Stimulated activated CD4-positive, alpha-beta T cell treated with anti-CD3 and anti-CD28 coated beads, Interleukin-2, amount 100 ng/mL, for 24 hours (primary cell): ENCODE data around the gene USH1G.
"Not testable (repeated sequence)": the region's sequence is repeated elsewhere in the genome, so short reads cannot be mapped to it uniquely, and the experiment has no call there.

Experiments used
- DNase-seq, 2 donors: peaks; one replicate each; pipeline ENCODE4 v3.0.0-alpha.2; 2020

The USH1G gene

DNA sequence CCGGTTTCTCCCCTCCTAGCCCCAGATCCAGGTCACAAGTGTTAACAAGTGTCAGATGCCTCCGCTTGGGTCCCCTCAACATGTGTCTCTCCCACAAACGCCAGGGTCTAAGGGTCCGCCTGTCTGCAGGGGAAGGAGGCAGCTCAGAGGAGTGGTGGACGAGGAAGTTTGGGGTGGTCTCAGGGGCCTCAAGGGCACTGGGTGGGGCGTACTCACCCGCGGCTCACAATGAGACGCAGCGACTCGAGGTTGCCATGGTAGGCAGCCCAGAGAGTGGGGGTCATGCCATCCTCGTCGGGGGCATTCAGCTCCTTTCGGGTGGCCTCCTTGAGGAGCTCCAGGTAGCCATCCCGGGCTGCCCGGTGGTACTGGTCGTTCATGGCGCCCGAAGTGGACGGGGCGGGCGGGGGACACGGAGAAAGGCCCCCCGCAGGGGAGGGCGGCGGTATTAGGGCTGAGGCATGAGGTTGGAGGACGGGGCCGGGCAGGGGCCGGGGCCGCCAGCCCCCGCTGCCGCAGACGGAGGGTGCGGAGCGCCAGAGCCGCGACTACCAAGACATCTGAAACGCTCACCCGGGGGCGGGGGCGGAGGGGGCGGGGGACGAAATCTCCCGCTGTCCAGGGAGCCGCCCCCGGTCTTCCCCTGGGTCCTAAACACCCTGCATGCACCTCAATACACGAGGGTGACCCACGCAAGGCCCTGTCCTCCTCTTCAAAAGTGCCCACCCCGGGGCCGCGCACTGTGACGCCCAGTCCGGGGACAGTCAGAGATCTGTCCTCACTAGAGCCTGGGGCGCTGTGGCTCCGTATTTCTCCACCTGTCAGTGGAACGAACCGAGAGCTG, at the start of gene USH1G:
Gene USH1G (minus strand): TSS at position 562 of the 844 bp plus-strand sequence. CDS start 182 bp downstream, at position 380.
- DNase-seq = peak in 1 of 2 donors; percentile 19

DNA sequence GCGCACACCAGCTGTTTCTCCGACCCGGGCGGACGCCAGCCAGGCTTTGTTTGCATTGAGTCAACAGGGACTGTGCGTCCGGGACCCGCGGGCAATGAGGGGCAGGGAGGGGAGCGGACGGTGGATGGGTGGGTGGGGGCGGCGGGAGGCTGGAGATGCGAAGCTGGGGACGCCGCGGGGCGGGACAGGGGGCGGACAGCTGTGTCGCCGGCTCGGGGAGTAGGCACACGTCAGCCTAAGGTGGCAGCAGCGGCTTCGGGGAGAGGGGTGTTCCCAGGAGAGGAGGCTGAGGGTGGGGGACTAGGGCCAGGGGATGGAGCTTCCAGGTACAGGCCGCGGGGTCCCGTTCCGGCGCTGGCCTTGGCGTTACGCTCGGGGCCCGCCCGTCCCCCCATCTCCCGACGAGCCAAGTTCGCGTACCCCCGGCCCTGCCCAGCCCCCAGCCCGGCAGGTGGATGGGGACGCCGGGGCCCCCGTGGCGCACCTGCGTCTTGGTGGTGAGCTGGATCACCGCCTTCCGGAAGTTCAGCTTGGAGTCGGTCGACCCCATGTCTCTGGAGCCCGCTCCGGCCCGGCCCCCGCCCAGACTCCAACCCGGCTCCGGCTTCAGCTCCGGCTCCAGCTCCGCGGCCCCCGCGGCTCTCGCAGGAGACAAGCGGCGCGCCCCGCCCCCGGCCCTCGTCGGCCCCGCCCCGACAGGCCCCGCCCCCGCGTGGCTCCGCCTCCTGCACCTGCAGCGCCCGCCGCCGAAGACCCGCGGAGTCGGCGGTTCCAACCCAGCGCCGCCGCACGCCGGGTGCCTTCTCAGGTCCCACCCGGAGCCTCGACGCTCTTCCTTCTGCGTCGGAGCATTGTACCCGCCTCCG, 49.3 kb upstream of the USH1G start, which contains the start of gene HID1:
Gene HID1 (minus strand): TSS at position 653 of the 866 bp plus-strand sequence. CDS start 103 bp downstream, at position 550.
- DNase-seq = peak; percentile 82 to 84

DNA sequence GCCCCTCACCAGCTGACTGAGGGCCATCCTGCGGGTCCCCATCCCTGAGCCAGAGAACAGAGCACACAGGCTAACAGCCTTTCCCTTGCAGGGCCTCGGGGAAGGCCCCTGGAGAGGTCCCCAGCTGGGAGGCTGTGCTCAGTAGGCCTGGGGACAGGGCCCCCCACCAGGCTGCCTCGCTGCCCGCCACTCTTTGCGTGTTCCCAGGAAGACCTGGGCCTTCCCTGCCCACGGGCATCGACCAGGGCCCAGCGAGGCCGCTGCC, 48.7 kb upstream of the USH1G start:
- DNase-seq = no peak

DNA sequence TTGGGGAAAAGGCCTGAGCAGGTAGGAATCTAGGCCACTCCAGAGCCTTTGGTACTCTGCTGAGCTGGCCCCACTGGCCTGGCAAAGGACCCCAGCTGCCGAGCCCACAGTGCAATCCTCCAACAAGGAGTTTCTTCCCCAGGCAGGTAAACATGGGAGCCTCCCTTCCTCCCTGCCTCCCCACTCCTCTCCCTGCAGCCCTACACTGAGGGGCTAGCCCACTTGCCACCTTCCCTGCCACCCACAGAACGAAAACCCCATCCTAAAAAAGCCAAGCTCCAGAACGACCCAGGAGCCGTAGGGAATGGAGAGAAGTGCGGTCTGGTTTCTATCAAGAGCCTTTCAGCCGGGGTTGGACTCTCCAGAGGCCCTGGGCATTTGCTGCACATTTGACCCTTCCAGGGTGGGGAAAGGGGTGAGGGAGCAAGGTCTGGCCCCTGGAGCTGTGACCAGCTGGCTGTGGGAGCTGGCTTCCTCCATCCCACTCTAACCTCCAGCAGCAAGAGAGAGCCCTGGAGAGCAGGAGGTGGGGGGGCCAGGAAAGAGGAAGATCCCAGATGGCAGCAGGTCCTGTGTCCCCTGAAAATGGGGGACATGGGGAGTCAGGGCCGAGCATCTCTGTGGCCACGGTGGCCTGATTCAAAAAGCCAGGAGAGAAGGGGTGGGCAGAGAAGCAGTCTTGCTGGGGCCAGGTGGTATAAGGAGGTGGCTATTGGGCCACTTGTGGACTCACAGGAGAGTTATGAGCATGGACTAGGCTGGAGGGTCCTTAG, 48.2 kb upstream of the USH1G start:
- DNase-seq = no peak

DNA sequence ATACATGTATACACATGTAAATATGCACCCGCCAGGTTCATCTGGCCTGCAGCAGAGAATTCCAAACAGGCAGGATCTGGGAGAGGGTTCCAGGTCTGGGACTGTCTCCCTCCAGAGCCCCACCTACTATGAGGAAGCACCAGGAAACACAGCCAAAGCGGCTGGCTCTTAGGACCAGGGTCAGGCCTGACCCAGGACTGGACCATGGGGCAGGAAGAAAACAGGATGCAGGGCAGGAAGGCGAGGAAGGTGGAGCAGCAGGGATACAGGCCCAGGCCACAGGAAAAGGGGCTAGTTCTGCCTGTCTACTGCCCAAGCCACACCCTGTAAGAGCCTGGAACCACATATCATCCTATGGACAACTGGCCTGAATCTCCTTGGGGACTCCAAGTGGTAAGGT, 47.3 kb upstream of the USH1G start:
- DNase-seq = no peak

DNA sequence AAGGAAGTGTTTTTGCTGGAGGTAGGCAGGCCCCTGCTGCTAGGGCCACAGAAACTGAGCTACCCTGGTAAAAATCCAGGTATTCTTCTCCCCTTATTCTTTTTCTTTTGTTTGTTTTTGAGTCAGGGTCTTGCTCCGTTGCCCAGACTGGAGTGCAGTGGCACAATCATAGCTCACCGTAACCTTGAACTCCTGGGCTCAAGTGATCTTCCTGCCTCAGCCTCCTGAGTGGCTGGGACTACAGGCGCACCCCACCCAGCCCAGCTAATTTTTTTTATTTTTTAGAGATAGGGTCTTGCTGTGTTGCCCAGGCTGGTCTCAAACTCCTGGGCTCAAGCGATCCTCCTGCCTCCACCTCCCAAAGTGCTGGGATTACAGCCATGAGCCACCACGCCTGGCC, 46.4 kb upstream of the USH1G start:
- DNase-seq = not testable (repeated sequence)

DNA sequence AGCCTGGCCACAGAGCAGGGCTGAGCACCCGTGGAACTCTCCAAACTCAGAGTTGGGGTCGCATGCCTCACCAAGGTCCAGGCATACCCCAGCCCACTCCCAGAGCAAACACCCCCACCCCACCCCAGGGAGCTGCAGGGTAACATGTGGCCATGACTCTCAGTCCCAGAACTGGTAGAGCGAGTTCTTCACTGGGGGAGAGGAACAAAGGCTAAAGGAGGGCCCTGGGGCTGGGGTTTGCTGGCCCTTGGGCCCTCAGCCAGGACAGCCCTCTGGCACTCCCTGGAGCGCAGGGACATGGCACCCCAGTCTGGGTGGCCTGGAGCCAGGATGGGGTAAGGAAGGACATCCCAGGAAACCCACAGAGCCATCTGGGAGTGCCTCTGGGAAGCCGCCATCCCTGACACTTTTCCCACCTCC, 45.3 kb upstream of the USH1G start:
- no peak for DNase-seq

DNA sequence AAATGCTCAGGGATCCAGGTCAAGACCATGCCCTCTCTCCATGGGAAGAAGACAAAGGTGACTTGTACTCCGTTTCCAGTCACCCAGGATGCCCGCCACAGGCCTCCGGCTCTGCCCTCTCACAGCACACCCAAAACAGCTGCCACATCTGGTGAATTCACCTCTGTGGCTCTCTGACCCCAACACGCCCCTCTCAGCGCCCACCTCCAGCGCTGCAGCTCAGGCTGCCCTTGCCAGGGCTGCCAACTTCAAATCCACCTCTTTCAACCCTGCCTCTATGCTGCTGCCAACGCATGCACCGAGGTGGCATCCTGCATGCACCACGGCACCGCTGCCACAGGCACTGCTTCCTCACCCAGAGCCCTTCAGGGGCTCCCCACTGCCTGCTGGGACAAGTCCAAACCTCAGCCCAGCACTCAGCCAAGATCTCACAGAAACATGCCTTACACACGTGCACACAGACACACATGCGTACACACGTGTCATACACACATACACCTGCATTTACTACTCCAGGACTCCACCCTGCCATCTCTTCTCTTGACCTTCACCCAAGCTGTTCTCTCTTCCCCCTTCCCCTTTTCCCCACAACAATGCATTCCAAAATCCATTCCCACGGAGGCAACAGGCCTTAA, 42.0 kb upstream of the USH1G start:
- no peak for DNase-seq

DNA sequence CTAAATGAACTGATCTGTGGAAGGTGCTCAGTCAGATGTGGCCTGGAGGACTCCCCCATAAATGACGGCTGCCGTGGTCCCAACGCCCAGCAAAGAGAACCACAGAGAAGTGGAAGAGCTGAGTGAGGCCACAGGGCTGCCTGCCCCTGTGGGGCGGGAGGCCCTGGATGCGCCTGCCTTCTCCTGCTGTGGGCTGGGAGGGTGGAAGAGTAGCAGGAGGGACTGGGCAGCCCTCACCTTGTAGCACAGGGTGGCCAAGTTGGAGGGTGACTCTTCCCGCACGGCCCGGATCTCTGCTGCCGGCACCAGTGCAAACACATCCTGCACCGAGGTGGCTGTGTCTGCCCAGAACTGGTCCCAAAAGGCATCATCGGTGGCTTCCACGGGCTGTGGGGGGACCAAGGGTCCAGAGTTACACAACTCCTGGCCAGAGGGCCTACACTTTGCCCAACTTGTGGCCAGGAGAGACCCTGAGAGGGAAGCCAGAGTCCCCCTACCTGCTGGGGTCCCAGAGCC, 41.2 kb upstream of the USH1G start:
- DNase-seq = no peak

DNA sequence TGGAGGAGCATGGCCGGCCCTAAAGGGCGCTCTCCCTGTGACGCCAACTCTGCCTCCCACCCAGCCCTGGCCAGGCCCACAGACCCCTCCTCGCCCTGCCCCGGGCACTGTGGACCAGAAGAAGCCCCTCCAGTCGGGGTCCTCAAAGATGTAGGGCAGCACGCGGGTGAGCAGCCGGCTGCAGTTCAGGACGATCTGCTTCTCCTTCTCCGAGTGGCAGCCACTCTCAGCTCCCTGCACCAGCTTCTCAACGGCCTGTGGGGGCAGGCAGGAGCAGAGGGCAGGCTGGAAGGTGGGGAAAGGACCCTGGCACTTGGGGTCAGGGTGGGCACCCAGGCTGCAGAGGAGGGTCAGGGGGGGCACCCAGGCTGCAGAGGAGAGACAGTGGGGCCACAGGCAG, 40.6 kb upstream of the USH1G start:
- no peak for DNase-seq

DNA sequence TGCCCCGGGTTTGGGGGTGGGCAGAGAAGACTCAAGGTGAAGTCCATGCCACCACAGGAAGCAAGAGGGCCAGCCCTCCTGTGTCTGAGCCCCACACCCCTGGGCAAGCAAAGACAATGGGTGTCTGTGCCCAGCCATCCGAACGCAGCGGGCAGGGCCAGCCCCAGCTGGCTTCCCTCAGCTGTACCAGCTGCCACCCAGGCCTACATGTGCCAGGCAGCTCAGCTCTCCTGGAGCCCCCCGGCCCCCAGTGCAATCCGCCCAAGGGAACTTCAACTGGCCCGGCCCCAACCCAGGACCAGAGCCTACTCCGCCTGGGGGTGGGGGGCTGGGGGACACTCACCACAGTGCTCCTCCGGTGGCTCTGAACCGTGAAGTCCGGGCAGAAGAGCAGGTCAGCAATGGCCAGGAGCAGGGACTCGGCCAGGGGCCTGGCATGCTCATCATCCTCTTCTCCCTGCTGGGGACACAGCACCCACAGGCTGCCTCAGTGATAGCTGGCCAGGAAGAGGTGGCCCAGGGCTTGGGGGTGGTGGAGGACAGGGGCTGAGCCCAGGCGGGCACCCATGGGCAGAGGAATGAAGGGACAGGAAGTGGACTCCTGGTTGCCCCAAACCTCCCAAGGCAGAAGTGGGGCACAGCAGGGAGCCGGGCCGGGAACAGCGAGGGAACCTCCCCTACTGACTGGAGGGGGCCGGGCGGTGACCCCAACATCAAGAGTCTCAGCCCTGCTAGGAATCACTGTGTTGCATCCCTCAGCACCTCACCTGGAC, 39.8 kb upstream of the USH1G start:
- no peak for DNase-seq

DNA sequence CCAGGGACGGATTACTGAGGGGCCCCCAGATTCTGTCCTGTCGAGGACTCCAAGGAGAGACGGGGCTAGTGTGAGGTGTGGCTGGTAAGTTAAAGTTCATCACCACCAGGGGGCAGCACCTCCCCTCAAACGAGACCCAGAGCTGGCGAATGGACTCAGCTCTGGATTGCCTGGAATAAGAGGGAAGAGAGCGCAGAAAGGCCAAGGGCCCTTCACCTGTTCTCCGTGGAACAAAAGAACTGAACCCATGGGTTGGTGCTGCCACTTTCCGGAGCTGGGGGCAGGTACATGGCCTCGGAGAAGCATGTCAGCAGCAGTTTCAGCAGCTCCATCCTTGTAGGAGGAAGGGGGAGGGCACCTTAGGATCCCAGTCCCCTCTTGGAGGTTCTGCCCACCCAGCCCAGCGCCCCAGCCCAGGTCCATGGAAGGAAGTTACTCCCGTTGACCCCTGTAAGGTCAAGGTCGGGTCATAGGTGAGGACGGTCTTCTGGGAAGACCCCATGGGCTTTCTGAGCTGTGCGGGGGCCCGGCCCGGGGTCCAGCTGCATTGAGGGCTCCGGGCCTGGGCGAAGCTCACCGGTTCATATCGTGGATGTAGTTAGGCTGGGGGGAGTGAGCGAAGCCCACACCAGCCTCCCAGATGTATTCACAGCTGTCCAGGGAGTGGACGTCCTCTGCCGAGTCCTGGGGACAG, 38.7 kb upstream of the USH1G start:
- peak; percentile 90 to 93 for DNase-seq

DNA sequence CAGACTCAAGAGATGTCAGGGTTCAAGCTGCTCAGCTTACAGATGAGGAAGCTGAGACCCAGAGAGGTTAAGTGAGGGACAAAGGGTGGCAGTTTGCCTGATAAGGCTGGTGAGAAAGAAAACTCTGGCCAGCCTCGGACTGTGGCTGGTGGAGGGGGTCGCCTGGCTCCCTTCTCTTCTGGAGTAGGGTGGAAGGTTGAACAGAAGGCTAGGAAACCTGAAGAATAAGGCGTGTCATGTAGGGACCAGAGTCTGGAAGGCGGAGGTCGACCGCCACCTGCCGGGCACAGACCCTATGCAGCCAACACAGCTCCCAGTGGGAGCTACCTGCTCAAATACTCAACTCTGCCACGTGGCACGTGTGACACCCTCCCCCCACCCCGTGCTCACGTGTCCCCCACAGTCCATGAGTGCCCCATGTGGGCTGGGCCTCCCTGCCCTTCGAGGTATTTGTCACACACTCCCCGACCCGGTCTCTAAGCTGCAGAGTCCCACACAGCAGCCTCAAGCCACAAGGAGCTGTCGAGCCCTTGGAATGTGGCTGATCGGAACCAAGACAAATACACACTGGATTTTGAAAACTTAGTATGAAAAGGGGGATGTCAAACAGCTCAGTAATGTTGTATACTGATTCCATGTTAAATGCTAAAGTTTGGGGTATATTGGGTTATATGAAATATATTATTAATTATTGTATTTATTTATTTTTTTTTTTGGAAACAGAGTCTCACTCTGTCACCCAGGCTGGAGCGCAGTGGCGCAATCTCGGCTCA, 37.7 kb upstream of the USH1G start:
- peak; percentile 42 to 73 for DNase-seq

DNA sequence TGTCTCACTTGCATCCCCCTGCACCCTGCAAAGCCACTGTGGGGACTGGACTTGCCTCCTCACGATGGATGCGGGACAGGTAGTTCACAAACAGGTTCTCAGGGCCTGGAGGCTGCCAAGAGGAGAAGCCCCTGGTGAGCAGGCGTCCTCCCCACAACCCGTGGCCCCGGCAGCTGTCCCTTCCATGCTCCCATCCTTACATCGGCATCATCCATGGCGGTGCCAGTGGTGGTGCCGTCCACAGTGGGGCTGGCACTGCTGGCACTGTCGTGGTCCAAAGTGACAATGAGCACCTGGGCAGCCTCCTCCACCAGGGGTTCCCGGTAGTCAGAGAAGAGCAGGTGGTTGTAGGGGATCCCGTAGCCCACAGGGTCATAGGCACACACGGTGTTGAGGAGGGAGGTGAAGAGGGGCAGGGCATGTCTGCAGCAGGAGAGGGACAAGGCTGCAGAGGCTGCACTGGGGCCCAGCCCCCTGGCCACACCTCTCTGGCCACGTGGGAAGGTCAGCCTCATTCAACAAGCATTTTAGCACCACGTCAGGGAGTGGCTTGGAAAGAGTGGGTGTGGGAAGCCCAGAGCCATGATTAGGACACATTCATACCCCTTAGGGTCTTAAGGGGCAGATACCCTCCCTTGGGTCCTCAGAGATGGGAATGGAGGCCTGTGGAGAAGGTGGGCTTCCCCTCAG, 36.9 kb upstream of the USH1G start:
- no peak for DNase-seq

DNA sequence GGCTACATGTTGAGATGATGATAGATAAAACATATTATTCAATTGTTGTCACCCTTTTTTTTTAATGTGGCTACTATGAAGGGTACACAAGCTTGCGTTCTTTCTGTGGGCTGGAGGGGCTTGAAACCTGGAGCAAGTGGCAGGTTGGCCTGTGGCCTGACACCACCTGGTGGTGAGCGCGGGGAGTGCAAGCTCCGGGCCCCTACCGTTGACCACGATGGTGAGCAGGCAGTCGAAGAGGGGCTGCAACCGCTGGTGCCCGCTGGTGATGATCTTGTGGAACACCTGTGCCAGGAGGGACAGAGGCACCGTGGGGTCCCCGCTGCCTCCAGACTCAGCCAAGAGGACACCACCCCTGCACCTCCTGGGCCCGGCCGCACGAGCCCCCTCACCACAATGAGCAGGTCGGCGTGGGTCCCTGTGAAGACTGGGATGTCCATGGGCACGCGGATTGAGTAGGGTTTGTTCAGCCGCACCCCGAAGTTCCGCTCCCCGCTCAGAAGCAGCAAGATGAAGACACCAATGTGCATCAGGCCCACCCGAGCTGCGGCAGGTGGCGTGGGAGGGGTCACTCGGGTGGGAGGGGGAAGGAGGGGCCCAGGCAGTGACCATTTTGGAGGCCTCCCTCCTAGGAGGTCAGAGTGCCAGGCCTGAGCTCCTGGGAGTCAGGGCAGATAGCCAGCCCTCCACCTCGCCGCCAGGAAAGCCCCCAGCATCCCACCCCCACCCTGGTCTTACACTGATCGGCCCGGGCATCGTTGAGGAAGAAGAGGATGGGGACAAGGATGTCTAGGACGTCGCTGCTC, 35.1 kb upstream of the USH1G start:
- peak; percentile 87 to 90 for DNase-seq

DNA sequence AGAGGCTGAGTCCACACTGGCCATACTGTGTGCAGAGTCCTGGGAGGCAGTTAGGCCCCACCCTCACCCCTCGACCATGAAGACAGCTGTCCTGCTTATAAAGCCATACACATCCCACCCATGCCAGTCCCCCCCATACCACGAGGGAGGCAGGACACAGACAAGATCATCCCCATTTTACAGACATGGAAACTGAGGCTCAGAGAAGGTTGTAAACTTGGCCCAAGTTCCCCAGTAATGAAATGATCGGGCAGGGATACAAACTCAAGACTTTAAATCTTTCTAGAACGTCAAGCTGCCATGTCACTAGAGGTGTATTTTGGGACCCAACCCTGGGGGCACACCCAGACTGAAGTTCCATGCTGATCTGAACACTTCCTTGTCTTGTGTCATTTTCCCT, 33.0 kb upstream of the USH1G start:
- DNase-seq = no peak

DNA sequence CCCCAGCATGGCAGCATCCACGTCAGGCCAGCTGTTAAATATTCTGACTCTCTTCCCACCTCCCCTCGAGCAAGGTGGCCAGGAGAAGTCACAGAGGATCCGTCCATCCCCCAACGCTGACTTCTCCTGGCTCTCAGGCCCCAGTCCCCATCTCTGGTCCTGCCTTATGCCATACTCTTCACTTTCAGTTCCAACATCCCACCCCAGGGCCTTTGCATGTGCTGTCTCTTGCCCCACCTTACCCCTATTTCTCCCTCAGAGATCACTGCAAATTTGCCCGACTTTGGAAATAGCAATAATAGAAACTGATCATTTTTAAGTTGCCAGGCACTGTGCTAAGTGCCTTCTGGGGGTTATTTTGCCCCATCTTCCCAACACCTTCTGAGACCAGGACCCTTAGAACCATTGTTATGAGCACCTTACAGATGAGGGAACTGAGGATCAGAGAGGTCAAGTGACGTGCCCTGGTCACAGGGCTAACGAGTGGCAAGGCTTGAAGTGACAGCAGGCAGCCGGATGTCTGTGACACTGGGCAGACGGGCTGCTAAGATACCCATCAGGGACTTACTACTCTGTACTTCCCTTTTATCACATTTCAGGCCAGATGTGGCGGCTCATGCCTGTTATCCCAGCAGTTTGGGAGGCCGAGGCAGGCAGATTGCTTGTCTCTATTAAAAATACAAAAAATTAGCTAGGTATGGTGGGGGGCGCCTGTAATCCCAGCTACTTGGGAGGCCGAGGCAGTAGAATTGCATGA, 31.8 kb upstream of the USH1G start:
- DNase-seq = no peak

DNA sequence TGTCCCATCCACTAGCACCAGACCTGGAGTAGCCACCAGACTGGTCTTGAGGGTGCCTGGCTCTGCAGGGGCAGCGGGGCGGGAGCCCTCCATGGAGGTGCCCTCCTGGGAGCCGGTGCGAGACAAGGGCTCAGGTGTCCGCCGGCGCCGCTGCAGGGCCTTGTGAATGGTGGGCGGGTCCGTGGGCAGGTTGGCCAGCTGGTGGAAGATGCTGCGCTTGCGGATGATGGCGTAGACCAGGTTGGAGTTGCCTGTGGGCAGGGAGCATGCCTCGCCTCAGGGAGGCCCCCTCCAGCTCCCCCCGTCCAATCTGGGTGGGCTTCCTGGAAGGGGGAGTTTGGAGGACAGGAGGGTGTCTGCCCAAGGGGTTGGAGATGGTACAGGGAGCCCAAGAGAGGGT, 31.1 kb upstream of the USH1G start:
- DNase-seq = no peak
